SKM-1 (cell line): ENCODE results near the gene PRPSAP1.
"Not testable (repeated sequence)": the region's sequence is repeated elsewhere in the genome, so short reads cannot be mapped to it uniquely, and the experiment has no call there.

Experiments used
- DNase-seq: peaks from one replicate; lab custom pipeline; 2025; ENCODE audit not compliant: unreplicated experiment; lab: John Stamatoyannopoulos, UW

PRPSAP1 gene

GRCh38 chr17:76360461-76360860 lies 6.7 kb upstream of the PRPSAP1 start:
- no peak for DNase-seq

GRCh38 chr17:76359776-76360175 lies 6.1 kb upstream of the PRPSAP1 start:
- not testable (repeated sequence) for DNase-seq

GRCh38 chr17:76359375-76359774 lies 5.7 kb upstream of the PRPSAP1 start:
- no peak for DNase-seq

GRCh38 chr17:76357597-76358158 lies 4.0 kb upstream of the PRPSAP1 start:
- DNase-seq: no peak

GRCh38 chr17:76356803-76357456 lies 3.2 kb upstream of the PRPSAP1 start:
- DNase-seq: no peak

- DNase-seq: no peak
Measured at GRCh38 chr17:76354747-76355310, 1.1 kb upstream of the PRPSAP1 start.

- DNase-seq: no peak
Measured at GRCh38 chr17:76354317-76354729, 607 bp upstream of the PRPSAP1 start.

GRCh38 chr17:76353004-76353598 lies 615 bp downstream of the PRPSAP1 start:
- DNase-seq: no peak

- DNase-seq: no peak
Measured at GRCh38 chr17:76351526-76352071, 2.1 kb downstream of the PRPSAP1 start.

GRCh38 chr17:76350463-76350862 lies 3.3 kb downstream of the PRPSAP1 start:
- DNase-seq: no peak

GRCh38 chr17:76346936-76347335 lies 6.8 kb downstream of the PRPSAP1 start:
- not testable (repeated sequence) for DNase-seq

GRCh38 chr17:76345377-76345974 lies 8.2 kb downstream of the PRPSAP1 start:
- DNase-seq: no peak

- DNase-seq: no peak
Measured at GRCh38 chr17:76343106-76343505, 10.6 kb downstream of the PRPSAP1 start.

- DNase-seq: no peak
Measured at GRCh38 chr17:76341301-76341700, 12.4 kb downstream of the PRPSAP1 start.

- no peak for DNase-seq
Measured at GRCh38 chr17:76337413-76337777, 16.3 kb downstream of the PRPSAP1 start.

- DNase-seq: no peak
Measured at GRCh38 chr17:76336756-76337412, 16.8 kb downstream of the PRPSAP1 start.

- no peak for DNase-seq
Measured at GRCh38 chr17:76335716-76336381, 17.9 kb downstream of the PRPSAP1 start.

- no peak for DNase-seq
Measured at GRCh38 chr17:76333673-76334505, 19.8 kb downstream of the PRPSAP1 start.

GRCh38 chr17:76331083-76331482 lies 22.6 kb downstream of the PRPSAP1 start:
- no peak for DNase-seq

- DNase-seq: no peak
Measured at GRCh38 chr17:76329664-76330063, 24.1 kb downstream of the PRPSAP1 start.
